Measurements from ENCODE around the gene CLSTN2.

DNA sequence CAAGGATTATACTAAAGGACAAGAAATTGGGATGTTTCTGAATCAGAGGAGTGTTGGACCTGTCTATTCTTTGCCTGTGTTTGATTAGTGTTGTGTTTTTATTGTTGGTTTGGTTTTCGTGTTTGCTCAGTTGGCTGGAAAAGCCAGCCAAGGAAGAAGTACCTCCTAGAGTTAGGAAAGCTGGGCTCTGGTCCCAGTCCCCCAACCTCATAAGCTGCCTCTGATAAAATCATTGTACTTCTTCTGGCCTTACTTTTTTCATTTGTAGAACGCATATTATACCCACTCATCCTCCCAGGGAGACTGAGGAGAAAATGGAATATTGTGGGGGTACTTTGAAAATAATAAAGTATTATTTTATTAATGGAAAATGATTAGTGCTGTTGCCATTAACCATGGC is 565.5 kb downstream of the CLSTN2 start:
- no peak for TF ChIP-seq DNMT3B (CRISPR knock-in tag; conservative IDR thresholded peaks at IDR 0.05)
- TF ChIP-seq MIER3 (CRISPR knock-in tag; IDR thresholded peaks at IDR 0.05; ENCODE audit: borderline replicate concordance): no peak
- TF ChIP-seq ZNF629 (CRISPR knock-in tag; conservative IDR thresholded peaks at IDR 0.05): no peak
- TF ChIP-seq MEIS2 (CRISPR knock-in tag; IDR thresholded peaks at IDR 0.05): no peak
- TF ChIP-seq MAFK (conservative IDR thresholded peaks at IDR 0.05 in 1 of 2, IDR thresholded peaks at IDR 0.05 in 1 of 2; ENCODE audit: low read length in 2 of 2): no peak
- TF ChIP-seq ARID2 (CRISPR knock-in tag; IDR thresholded peaks at IDR 0.05; ENCODE audit: borderline replicate concordance): no peak
- no peak for TF ChIP-seq ZNF44 (CRISPR knock-in tag; IDR thresholded peaks at IDR 0.05)
- no peak for TF ChIP-seq SMAD3 (CRISPR knock-in tag; IDR thresholded peaks at IDR 0.05)
- no peak for TF ChIP-seq ZNF274 (CRISPR knock-in tag; IDR thresholded peaks at IDR 0.05)
